ENCODE data around the gene TCL1A.
"Not testable (repeated sequence)": the region's sequence is repeated elsewhere in the genome, so short reads cannot be mapped to it uniquely, and the experiment has no call there.

TCL1A gene

GRCh38 chr14:95713596-95714371 lies at the start of gene TCL1A:
TCL1A (minus strand) TSS chr14:95714125; CDS start chr14:95714066, 59 bp downstream.
- DNase-seq (ENCODE audit: low read depth) = no peak

DNA sequence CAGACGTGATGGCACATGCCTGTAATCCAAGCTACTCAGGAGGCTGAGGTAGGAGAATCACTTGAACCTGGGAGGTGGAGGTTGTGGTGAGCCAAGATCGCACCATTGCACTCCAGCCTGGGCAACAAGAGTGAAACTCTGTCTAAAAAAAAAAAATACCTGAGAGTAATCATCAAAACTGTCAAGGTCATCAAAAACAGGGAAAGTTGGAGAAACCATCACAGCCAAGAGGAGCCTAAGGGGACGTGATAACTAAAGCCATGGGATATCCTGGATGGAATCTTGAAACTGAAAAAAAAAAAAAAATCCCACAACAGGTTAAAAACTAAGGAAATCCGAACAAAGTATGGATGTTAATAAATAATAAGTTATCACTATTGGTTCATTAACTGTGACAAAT lies 49.1 kb upstream of the TCL1A start:
- DNase-seq (ENCODE audit: low read depth) = not testable (repeated sequence)

- no peak for DNase-seq (ENCODE audit: low read depth)
Observed at GRCh38 chr14:95761436-95761835, 47.5 kb upstream of the TCL1A start.

DNA sequence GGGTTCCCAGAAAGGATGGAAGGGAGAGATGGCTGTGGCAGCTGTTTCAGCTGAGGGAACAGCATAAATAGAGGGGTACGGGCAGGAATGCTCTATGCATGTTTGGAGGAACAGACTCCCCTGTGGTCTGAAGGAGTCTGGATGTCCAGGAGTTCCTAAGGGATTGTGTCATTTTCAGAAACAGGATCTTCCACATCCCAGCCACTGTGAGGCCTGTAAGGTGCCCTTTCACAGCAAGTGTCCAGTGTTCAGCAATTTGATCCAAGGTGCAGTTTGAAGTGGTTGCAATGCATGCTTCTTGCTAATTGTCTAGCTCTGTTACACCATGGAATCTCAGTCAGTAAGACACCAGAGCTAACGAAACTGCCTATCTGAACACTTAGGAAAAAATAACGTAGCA lies 46.7 kb upstream of the TCL1A start:
- no peak for DNase-seq (ENCODE audit: low read depth)

GRCh38 chr14:95759941-95760340 lies 46.0 kb upstream of the TCL1A start:
- no peak for DNase-seq (ENCODE audit: low read depth)

GRCh38 chr14:95758331-95758730 lies 44.4 kb upstream of the TCL1A start:
- no peak for DNase-seq (ENCODE audit: low read depth)

DNA sequence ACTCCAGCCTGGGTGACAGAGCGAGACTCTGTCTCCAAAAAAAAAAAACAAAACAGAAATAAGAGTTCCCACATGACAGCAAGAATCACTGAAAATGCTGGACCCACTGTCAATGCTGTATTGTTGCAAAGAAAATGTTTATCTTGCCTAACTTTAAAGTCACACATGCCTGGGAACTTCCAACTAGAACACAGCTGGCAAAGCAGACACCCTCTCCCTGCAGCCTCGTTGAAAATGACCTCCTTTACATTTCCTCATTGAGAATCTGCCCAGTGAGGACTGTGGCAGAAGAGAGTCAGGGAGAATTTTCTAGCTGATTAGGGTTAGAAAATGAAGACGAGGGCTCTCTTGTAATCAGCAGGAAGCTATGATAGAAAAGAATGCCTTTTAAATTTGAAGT lies 42.8 kb upstream of the TCL1A start:
- DNase-seq (ENCODE audit: low read depth) = no peak

GRCh38 chr14:95756127-95756526 lies 42.2 kb upstream of the TCL1A start:
- no peak for DNase-seq (ENCODE audit: low read depth)

DNA sequence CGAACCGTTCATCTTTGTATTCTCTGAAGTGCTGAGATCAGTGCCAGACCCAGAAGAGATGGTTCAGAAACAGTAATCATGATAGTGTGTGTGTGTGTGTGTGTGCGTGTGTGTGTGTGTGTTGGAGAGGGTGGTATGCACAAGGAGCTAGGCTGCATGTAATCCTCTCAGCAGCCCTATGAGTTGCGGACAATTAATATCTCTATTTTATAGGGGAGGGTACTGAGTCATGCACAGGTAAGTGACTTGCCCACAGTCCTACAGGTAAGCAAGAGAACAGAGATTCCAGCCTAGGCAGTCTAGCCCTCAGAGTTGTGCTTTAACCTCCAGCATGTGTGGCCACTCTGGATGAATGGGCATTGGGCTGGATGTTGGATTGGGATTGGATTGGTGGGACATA lies 27.9 kb upstream of the TCL1A start:
- no peak for DNase-seq (ENCODE audit: low read depth)

GRCh38 chr14:95741038-95741490 lies 27.1 kb upstream of the TCL1A start:
- DNase-seq (ENCODE audit: low read depth) = no peak

- no peak for DNase-seq (ENCODE audit: low read depth)
Observed at GRCh38 chr14:95739356-95739755, 25.4 kb upstream of the TCL1A start.

GRCh38 chr14:95733212-95733611 lies 19.3 kb upstream of the TCL1A start:
- DNase-seq (ENCODE audit: low read depth) = no peak

GRCh38 chr14:95730126-95730525 lies 16.2 kb upstream of the TCL1A start:
- DNase-seq (ENCODE audit: low read depth) = no peak

GRCh38 chr14:95729402-95730028 lies 15.6 kb upstream of the TCL1A start:
- DNase-seq (ENCODE audit: low read depth) = not testable (repeated sequence)

DNA sequence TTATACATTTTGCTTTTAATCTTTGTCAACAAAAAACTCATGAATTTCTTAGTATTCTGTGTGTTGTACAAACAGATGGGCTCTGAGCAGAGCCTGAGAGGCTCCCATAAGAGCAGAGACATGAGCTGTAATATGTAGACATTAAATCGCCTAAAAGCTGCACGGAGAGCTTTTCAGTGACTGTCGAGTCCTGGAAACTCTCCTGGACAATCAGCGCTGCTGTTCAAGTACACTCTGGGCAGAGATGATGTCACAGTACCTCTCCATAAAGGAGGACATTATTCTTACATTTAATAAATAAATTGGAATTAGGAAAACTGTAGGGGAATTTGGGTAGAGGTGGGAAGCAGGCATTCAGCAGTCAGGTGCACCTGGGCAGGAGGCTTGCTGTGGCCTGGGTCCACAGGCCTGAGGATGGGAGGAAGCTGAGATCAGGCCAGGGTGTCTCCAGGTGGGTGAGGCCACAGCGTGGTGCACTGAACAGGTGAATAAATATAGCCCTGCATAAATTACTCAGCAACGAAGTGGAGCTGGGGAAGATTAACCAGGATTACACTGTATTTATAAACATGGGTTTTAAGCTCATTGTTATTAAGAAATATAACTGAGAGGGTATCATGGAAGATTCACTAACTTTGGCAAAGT lies 13.3 kb upstream of the TCL1A start:
- DNase-seq (ENCODE audit: low read depth) = no peak

- DNase-seq (ENCODE audit: low read depth) = no peak
Observed at GRCh38 chr14:95725685-95726336, 11.9 kb upstream of the TCL1A start.

DNA sequence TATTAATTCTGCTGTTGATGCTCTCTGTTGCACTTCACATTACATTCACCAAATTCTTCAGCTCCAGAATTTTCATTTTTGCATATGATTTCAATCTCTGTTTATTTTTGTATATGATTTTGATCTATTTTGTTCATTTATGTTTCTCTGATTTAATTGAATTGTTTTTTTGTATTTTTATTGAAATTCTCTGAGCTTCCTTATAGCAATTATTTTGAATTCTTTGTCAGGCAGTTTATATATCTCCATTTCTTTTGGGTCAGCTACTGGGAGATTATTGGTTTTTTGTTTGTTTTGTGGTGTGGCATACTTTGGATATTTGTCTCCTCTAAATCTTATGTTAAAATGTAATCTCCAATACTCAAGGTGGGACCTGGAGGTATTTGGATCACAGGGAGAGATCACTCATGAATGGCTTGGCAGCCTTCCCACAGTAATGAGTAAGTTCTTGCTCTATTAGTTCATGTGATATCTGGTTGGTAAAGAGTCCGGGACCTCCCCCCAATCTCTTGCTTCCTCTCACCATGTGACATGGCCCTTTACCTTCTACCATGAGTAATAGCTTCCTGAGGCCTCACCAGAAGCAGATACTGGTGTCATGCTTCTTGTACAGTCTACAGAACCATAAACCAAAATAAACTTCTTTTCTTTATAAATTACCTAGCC lies 8.7 kb upstream of the TCL1A start:
- DNase-seq (ENCODE audit: low read depth) = no peak

DNA sequence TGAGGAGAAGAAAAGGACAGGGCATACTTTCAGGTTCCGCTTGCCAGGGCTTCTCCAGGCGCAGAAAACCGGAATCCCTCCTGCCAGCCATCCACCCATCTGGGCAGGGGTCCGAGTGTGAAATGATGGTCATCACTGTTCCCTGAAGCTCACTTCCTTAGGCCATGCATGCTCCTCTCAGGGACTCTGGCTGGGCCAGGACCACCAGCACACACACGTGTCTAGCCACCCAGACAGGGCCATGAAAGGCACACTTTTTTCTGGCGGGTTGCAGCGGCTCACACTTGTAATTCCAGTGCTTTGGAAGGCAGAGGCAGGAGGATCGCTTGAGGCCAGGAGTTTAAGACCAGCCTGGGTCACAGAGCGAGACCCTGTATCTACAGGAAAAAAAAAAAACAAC lies 1.5 kb downstream of the TCL1A start:
- no peak for DNase-seq (ENCODE audit: low read depth)

DNA sequence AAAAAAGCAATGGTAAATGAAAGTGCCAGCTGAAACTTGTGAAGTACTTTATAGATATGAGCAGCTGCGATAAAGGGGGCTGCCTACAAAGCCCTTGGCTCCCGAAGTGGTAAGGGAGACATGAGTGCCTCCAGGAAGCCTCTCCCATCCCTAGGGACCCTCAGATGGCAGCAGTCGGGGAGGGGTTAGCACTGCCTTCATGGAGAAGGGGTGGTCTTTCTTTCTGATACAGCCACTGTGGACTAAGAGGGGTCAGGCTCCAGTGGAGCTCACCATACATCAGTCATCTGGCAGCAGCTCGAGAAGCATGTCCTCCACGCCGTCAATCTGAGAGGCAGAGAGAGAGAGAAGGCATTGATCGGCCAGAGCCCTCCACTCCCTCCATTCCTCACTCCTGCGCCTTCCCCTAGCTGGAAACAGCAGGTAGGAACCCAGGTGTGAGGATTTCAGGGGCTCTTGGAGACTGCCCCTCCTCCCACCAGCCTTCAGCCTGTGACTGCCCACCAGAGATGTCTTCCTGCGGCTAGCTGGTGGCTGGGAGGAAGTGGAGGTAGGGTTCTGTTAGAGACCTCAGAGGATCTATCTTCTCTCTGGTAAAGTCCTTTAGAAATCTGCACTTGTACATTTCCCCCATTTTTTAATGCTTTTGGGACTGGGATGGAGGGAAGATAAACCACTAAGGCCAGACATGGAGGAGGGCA lies 2.3 kb downstream of the TCL1A start:
- DNase-seq (ENCODE audit: low read depth) = no peak

DNA sequence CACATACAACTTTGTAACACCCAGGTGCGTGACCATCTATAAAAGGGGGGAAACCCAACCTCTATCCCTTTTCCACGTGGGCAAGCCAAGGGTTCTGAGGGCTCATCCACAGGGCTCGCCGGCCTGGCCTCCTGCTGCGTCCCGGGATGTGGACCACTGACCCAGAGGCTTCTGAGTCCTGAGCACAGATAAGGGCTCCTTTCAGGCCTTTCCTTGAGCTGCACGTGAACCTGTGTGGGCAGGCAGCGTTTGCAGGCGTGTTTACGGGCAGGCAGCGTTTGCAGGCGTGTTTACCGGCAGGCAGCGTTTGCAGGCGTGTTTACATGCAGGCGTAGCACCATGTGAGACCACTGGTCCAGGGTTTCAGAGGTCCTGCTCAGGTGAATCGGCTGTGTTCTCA lies 3.8 kb downstream of the TCL1A start:
- no peak for DNase-seq (ENCODE audit: low read depth)

- DNase-seq (ENCODE audit: low read depth) = no peak
Observed at GRCh38 chr14:95707327-95707726, 6.6 kb downstream of the TCL1A start.

DNA sequence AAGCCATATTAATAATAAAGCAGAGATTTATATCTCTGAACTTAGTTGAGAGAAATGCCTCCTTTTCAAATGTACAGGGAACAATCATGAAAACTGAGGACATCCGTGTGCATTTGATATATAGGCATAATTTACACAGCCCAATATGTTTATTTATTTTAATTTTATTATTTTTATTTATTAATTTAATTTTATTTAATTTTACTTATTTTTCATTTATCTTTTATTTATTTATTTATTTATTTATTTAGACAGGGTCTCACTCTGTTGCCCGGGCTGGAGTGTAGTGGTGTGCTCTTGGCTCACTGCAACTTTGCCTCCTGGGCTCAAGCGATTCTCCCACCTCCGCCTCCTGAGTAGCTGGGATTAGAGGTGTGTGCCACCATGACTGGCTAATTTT lies 8.4 kb downstream of the TCL1A start:
- DNase-seq (ENCODE audit: low read depth) = no peak
